Hepatocyte (in vitro differentiated cells): ENCODE results near the gene PLD5. TPM values are rescaled to one million over a fixed set of nuclear protein-coding genes. Genes with fewer than 3 reads are reported as not detected.
"Not testable (repeated sequence)": the region's sequence is repeated elsewhere in the genome, so short reads cannot be mapped to it uniquely, and the experiment has no call there.

Experiments used
- DNase-seq: peaks from one replicate; pipeline ENCODE4 v3.0.0-alpha.2; 2016; ENCODE audit warnings: low spot score
- H2AFZ ChIP-seq: fragments of 200-600 bp; sonication (generic); 2 replicates; pipeline ENCODE4 v1.6.0; 2016; ENCODE audit warnings: antibody characterized with exemption, mild to moderate bottlenecking
- H3K27ac ChIP-seq: fragments of 200-600 bp; sonication (generic); 2 replicates; pipeline ENCODE4 v1.5.1; 2016; ENCODE audit warnings: mild to moderate bottlenecking
- H3K27me3 ChIP-seq: fragments of 200-600 bp; sonication (generic); 2 replicates; pipeline ENCODE4 v1.6.1; 2016
- H3K36me3 ChIP-seq: fragments of 200-600 bp; sonication (generic); replicated peaks from 2 replicates; pipeline ENCODE4 v1.5.1; 2016; ENCODE audit warnings: low read depth; ENCODE audit not compliant: insufficient read depth
- H3K4me1 ChIP-seq: fragments of 200-600 bp; sonication (generic); 2 replicates; pipeline ENCODE4 v1.5.1; 2016; ENCODE audit warnings: mild to moderate bottlenecking, moderate library complexity; ENCODE audit not compliant: insufficient read depth
- H3K4me2 ChIP-seq: fragments of 200-600 bp; sonication (generic); 2 replicates; pipeline ENCODE4 v1.6.0; 2016
- H3K4me3 ChIP-seq: fragments of 200-600 bp; sonication (generic); 2 replicates; pipeline ENCODE4 v1.5.1; 2016; ENCODE audit warnings: mild to moderate bottlenecking
- H3K79me2 ChIP-seq: fragments of 200-600 bp; sonication (generic); 2 replicates; pipeline ENCODE4 v1.6.0; 2017; ENCODE audit warnings: mild to moderate bottlenecking
- H3K9me2 ChIP-seq: fragments of 200-600 bp; sonication (generic); replicated peaks from 2 replicates; pipeline ENCODE4 v1.6.0; 2017; ENCODE audit warnings: mild to moderate bottlenecking; ENCODE audit not compliant: insufficient read depth
- H3K9me3 ChIP-seq: fragments of 200-600 bp; sonication (generic); 2 replicates; pipeline ENCODE4 v1.5.1; 2016; ENCODE audit warnings: low read depth, mild to moderate bottlenecking
- H4K20me1 ChIP-seq: fragments of 200-600 bp; sonication (generic); 2 replicates; pipeline ENCODE4 v1.6.0; 2016; ENCODE audit warnings: mild to moderate bottlenecking; ENCODE audit not compliant: insufficient read depth, poor library complexity, severe bottlenecking
- EZH2 ChIP-seq: fragments of 200-600 bp; sonication (generic); IDR thresholded peaks from 2 replicates; pipeline ENCODE4 v1.6.1; 2016; ENCODE audit warnings: antibody characterized with exemption, mild to moderate bottlenecking, borderline replicate concordance
- EZH2phosphoT487 ChIP-seq: fragments of 200-600 bp; sonication (generic); IDR thresholded peaks from one replicate; pipeline ENCODE4 v1.6.1; 2018; ENCODE audit warnings: antibody characterized with exemption, mild to moderate bottlenecking, low read depth, moderate library complexity; ENCODE audit not compliant: unreplicated experiment, severe bottlenecking
- WGBS: methylation state at CpG from one replicate; pipeline ENCODE4 v1.1.6; 2016; ENCODE audit warnings: low lambda C conversion rate; ENCODE audit errors: missing lambda C conversion rate; 5-methylcytosine and 5-hydroxymethylcytosine counted together
- polyA plus RNA-seq: library from polyadenylated mRNA; unstranded; fragments of >200 nt; fragmentation: Nextera tagmentation; extraction: Ambion mirVana; gene quantifications from 2 replicates; pipeline ENCODE4 v1.2.1, GENCODE V29; 2016
- total RNA-seq: library from RNA; depleted of rRNA; stranded (reverse); fragments of >200 nt; gene quantifications from 2 replicates; pipeline ENCODE4 v1.2.3, GENCODE V29; 2014

Gene PLD5
- total and polyA plus RNA-seq, 2 experiments from 2014 or later = 0.33 to 0.58 TPM

GRCh38 chr1:242350446-242350845 lies 174.1 kb downstream of the PLD5 start:
- H3K79me2 ChIP-seq = not testable (repeated sequence)

DNA sequence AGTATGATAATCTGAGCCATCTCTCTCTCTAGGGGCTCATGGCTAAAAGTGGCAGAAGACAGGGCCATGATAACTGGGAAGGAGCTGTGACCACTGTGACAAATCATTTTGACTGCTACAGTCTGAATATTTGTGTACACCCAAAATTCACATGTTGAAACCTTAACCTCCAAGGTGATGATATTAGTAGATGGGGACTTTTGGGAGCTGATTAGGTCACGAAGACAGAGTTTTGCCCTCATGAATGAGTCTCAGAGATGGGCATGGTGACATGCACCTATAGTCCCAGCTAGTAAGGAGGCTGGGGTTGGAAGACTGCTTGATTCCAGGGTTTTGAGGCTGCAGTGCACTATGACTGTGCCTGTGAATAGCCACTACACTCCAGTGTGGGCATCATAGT lies 174.9 kb downstream of the PLD5 start:
- no peaks in the 10 kb centered on the region for H3K9me3 ChIP-seq
- H3K4me1 ChIP-seq = no peaks in the 10 kb centered on the region
- DNase-seq = no peak
- no peaks in the 10 kb centered on the region for H4K20me1 ChIP-seq
- TF ChIP-seq EZH2 = no peak
- H3K79me2 ChIP-seq = no peaks in the 10 kb centered on the region
- 95% methylated on average over 1 of the region's 1 CpG for WGBS
- H3K4me2 ChIP-seq = no peak overlapping the region
- H3K27ac ChIP-seq = no peak overlapping the region
- H3K9me2 ChIP-seq = no peaks in the 10 kb centered on the region
- no peaks in the 10 kb centered on the region for H3K36me3 ChIP-seq
- no peak overlapping the region for H2AFZ ChIP-seq
- no peak overlapping the region for H3K4me3 ChIP-seq
- H3K27me3 ChIP-seq = no peaks in the 10 kb centered on the region

More at GRCh38 chr1:242350446-242350845, 174.1 kb downstream of the PLD5 start:
- not testable (repeated sequence) for H2AFZ ChIP-seq, H3K9me2 ChIP-seq, H3K4me3 ChIP-seq, H3K27me3 ChIP-seq, H3K27ac ChIP-seq, H3K4me1 ChIP-seq, H4K20me1 ChIP-seq, H3K4me2 ChIP-seq, H3K36me3 ChIP-seq, DNase-seq, H3K9me3 ChIP-seq
- 31% methylated on average over 3 of the region's 3 CpGs for WGBS

DNA sequence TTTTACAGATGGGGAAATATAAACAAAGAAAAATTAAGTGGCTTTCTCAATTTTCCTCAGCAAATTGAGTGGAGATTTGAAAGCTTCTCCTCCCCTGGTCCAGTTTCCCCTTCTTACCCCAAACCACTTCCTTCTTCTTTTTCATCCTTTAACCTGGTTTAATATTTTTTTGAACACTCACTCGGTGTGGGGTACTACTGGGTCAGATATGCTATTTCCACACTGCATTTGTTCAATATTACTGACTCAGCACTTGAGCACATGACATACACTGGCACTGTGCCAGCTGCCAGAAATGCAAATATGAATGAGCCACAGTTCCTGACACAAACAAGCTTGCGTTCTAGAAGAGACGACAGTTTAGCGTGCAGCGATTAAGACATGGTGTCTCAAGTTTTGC lies 193.6 kb downstream of the PLD5 start:
- not testable (repeated sequence) for H3K4me1 ChIP-seq, H3K4me2 ChIP-seq, H4K20me1 ChIP-seq, H3K27me3 ChIP-seq, H3K27ac ChIP-seq, H3K9me2 ChIP-seq, H3K79me2 ChIP-seq, DNase-seq, H3K9me3 ChIP-seq, H3K36me3 ChIP-seq, H2AFZ ChIP-seq, H3K4me3 ChIP-seq
- 80% methylated on average over 5 of the region's 5 CpGs for WGBS

- not testable (repeated sequence) for DNase-seq, H4K20me1 ChIP-seq, H3K27me3 ChIP-seq, H3K79me2 ChIP-seq, H3K4me3 ChIP-seq, H3K9me2 ChIP-seq, H3K9me3 ChIP-seq, H3K4me2 ChIP-seq, H2AFZ ChIP-seq, H3K4me1 ChIP-seq, H3K36me3 ChIP-seq, H3K27ac ChIP-seq
These were observed 197.1 kb downstream of the PLD5 start for GRCh38 chr1:242327381-242327780.

- H3K27me3 ChIP-seq, H3K4me2 ChIP-seq, H3K9me3 ChIP-seq, H3K4me1 ChIP-seq, H3K36me3 ChIP-seq, H4K20me1 ChIP-seq, H3K4me3 ChIP-seq, H3K9me2 ChIP-seq, H3K79me2 ChIP-seq, H3K27ac ChIP-seq, H2AFZ ChIP-seq: not testable (repeated sequence)
- WGBS = 58% methylated on average over 7 of the region's 7 CpGs
- DNase-seq = peak; percentile 5
These were observed 202.5 kb downstream of the PLD5 start for GRCh38 chr1:242321981-242322380.

DNA sequence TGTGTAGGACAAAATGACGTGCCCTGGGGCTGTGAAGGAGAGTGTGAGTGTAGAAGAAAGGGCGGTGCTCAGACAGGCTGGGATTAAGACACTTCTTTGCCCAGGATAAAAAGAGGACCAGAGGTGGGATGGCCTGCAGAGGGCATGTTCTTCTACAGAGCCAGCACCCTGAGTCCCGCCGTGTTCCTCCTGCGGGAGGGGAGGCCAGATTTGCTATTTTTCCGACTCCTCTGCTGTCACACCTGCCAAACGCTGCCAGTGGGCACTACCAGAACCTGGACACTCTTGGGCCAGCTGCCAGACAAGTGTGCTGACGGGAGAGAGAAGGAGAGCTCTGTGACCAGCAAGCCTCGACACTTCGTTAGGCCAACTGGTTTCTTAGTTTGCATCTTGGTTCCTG lies 206.4 kb downstream of the PLD5 start:
- no peaks in the 10 kb centered on the region for H3K27me3 ChIP-seq
- no peak for DNase-seq
- 84% methylated on average over 10 of the region's 10 CpGs for WGBS
- no peaks in the 10 kb centered on the region for H3K9me2 ChIP-seq
- H3K36me3 ChIP-seq = no peaks in the 10 kb centered on the region
- no peak overlapping the region for H3K4me2 ChIP-seq
- no peak overlapping the region for H3K4me3 ChIP-seq
- no peaks in the 10 kb centered on the region for H3K79me2 ChIP-seq
- no peaks in the 10 kb centered on the region for H3K9me3 ChIP-seq
- no peaks in the 10 kb centered on the region for H4K20me1 ChIP-seq
- no peak for TF ChIP-seq EZH2phosphoT487
- H3K4me1 ChIP-seq = no peaks in the 10 kb centered on the region
- no peak overlapping the region for H2AFZ ChIP-seq
- no peak overlapping the region for H3K27ac ChIP-seq

DNA sequence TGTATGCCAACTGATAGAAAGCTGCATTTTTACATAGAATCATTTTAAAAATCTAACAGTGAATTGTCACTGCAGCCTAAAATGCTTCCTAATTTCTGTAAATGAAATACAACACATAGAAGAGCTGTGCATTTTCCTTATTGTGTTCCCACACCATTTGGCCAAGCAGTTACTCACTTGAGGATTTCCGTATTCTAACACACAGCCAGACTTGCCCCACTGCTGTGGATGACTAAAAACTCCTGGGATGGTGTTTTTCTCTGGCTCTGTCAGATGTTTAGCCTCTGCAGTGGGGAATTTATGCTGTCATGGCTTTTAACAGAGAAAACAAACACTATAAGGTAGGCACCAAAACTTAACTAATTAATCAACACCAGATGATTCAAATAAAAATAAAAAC lies 209.6 kb downstream of the PLD5 start:
- not testable (repeated sequence) for H3K4me3 ChIP-seq, DNase-seq, H3K27me3 ChIP-seq, H3K4me2 ChIP-seq, H3K9me3 ChIP-seq, H3K27ac ChIP-seq, H3K36me3 ChIP-seq, H3K4me1 ChIP-seq, H4K20me1 ChIP-seq, H2AFZ ChIP-seq, H3K9me2 ChIP-seq, H3K79me2 ChIP-seq
- 90% methylated on average over 1 of the region's 1 CpG for WGBS

DNA sequence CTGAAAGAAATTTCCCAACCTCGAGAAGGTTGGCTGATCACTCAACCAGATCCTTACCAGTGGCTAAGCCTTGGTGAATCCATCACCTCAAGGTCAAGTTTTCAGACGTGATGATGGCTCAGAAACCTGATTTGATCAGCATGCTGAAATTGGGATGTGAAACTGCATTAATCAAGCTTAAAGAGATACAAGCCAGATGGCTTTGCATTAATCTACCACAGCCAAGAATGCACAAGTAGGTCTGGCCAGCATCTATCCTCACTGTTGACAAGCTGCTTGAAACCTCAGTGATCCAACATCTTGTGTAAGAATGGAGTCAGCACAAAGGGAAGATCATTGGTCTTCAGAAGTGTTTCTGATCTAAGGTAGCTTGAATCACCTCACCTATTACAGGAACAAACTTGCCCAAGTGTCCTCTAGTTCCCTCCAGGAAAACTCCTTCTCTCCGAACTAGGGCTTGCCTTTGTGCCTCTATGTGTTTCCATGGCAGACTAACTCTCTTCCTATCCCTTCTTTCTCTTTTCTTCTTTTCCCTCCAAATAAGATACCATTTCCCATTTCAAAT lies 210.3 kb downstream of the PLD5 start:
- H3K27me3 ChIP-seq, DNase-seq, H4K20me1 ChIP-seq, H3K4me2 ChIP-seq, H3K36me3 ChIP-seq, H3K4me1 ChIP-seq, H3K9me2 ChIP-seq, H2AFZ ChIP-seq, H3K4me3 ChIP-seq, H3K79me2 ChIP-seq, H3K27ac ChIP-seq, H3K9me3 ChIP-seq: not testable (repeated sequence)
- WGBS = 77% methylated on average over 3 of the region's 3 CpGs

DNA sequence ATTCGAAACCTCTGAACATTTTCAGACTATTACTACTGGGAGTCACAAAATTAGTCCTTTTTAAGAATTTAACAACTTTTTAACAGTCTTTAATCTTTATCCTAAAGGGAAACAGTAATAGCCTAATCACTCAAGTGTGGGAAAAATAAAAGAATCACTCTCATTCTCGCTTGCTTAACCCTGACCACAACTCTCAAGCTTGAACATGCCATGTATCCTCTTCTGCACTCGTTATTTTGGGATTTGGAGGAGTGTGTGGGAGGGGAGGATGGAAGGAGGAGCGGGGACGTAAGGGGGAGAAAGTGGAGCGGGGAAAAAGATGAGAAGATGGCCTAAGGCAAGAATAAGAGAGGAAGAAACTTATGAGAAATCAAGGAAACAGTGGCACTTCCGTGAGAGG lies 215.8 kb downstream of the PLD5 start:
- not testable (repeated sequence) for H3K9me3 ChIP-seq, H3K4me2 ChIP-seq, DNase-seq, H2AFZ ChIP-seq, H3K36me3 ChIP-seq, H3K79me2 ChIP-seq, H4K20me1 ChIP-seq, H3K27ac ChIP-seq, H3K4me3 ChIP-seq, H3K9me2 ChIP-seq, H3K27me3 ChIP-seq, H3K4me1 ChIP-seq
- 66% methylated on average over 6 of the region's 7 CpGs for WGBS
